ENCODE data around the gene PPIP5K1.

The PPIP5K1 gene

GRCh38 chr15:43527016-43527801 is 62.8 kb downstream of the PPIP5K1 start:
- no peak overlapping the region for H3K9ac ChIP-seq (ENCODE audit: low read depth, low read length)
- no peaks in the 10 kb centered on the region for H3K9me3 ChIP-seq (ENCODE audit: control insufficient read depth, insufficient read depth, low read length)
- H3K4me1 ChIP-seq (ENCODE audit: control insufficient read depth, insufficient read depth, low read length) = peaks cover 19% of the 10 kb centered on the region
- no peak overlapping the region for H3K27ac ChIP-seq (ENCODE audit: low read depth, low read length)
- H3K36me3 ChIP-seq (ENCODE audit: control insufficient read depth, insufficient read depth, low read length) = no peaks in the 10 kb centered on the region
- H3K4me3 ChIP-seq (ENCODE audit: low read depth, low read length) = no peak overlapping the region
- no peaks in the 10 kb centered on the region for H3K27me3 ChIP-seq (ENCODE audit: control insufficient read depth, insufficient read depth, low read length)

GRCh38 chr15:43526261-43526930 is 63.6 kb downstream of the PPIP5K1 start:
- Histone ChIP-seq H3K9ac (ENCODE audit: low read depth, low read length) (no peak overlapping the region), H3K4me3 (ENCODE audit: low read depth, low read length) (no peak overlapping the region), H3K4me1 (ENCODE audit: control insufficient read depth, insufficient read depth, low read length) (peaks cover 13% of the 10 kb centered on the region), H3K9me3 (ENCODE audit: control insufficient read depth, insufficient read depth, low read length) (no peaks in the 10 kb centered on the region), H3K27ac (ENCODE audit: low read depth, low read length) (no peak overlapping the region), H3K36me3 (ENCODE audit: control insufficient read depth, insufficient read depth, low read length) (no peaks in the 10 kb centered on the region), H3K27me3 (ENCODE audit: control insufficient read depth, insufficient read depth, low read length) (no peaks in the 10 kb centered on the region)

- Histone ChIP-seq H3K9me3 (ENCODE audit: control insufficient read depth, insufficient read depth, low read length) (no peaks in the 10 kb centered on the region), H3K4me1 (ENCODE audit: control insufficient read depth, insufficient read depth, low read length) (peaks cover under 1% of the 10 kb centered on the region; the same call in 1 of the 2 replicates), H3K9ac (ENCODE audit: low read depth, low read length) (no peak overlapping the region), H3K27me3 (ENCODE audit: control insufficient read depth, insufficient read depth, low read length) (peaks cover 3% of the 10 kb centered on the region; the same call in 1 of the 2 replicates), H3K4me3 (ENCODE audit: low read depth, low read length) (no peak overlapping the region), H3K27ac (ENCODE audit: low read depth, low read length) (no peak overlapping the region), H3K36me3 (ENCODE audit: control insufficient read depth, insufficient read depth, low read length) (no peaks in the 10 kb centered on the region)
These were observed 64.9 kb downstream of the PPIP5K1 start for GRCh38 chr15:43525131-43525530.

GRCh38 chr15:43524254-43524845 is 65.7 kb downstream of the PPIP5K1 start:
- Histone ChIP-seq H3K9me3 (ENCODE audit: control insufficient read depth, insufficient read depth, low read length) (no peaks in the 10 kb centered on the region), H3K27ac (ENCODE audit: low read depth, low read length) (no peak overlapping the region), H3K36me3 (ENCODE audit: control insufficient read depth, insufficient read depth, low read length) (no peaks in the 10 kb centered on the region), H3K9ac (ENCODE audit: low read depth, low read length) (no peak overlapping the region), H3K27me3 (ENCODE audit: control insufficient read depth, insufficient read depth, low read length) (peaks cover 10% of the 10 kb centered on the region), H3K4me1 (ENCODE audit: control insufficient read depth, insufficient read depth, low read length) (no peaks in the 10 kb centered on the region), H3K4me3 (ENCODE audit: low read depth, low read length) (no peak overlapping the region)

GRCh38 chr15:43523646-43524045 is 66.4 kb downstream of the PPIP5K1 start:
- peaks cover 17% of the 10 kb centered on the region for H3K27me3 ChIP-seq (ENCODE audit: control insufficient read depth, insufficient read depth, low read length)

GRCh38 chr15:43522247-43522646 is 67.8 kb downstream of the PPIP5K1 start:
- H3K9ac ChIP-seq (ENCODE audit: low read depth, low read length) = no peak overlapping the region
- no peaks in the 10 kb centered on the region for H3K9me3 ChIP-seq (ENCODE audit: control insufficient read depth, insufficient read depth, low read length)
- H3K4me1 ChIP-seq (ENCODE audit: control insufficient read depth, insufficient read depth, low read length) = peaks cover 8% of the 10 kb centered on the region
- no peak overlapping the region for H3K27ac ChIP-seq (ENCODE audit: low read depth, low read length)
- peaks cover 25% of the 10 kb centered on the region for H3K27me3 ChIP-seq (ENCODE audit: control insufficient read depth, insufficient read depth, low read length)
- no peak overlapping the region for H3K4me3 ChIP-seq (ENCODE audit: low read depth, low read length)
- no peaks in the 10 kb centered on the region for H3K36me3 ChIP-seq (ENCODE audit: control insufficient read depth, insufficient read depth, low read length)

More at GRCh38 chr15:43523646-43524045, 66.4 kb downstream of the PPIP5K1 start:
- Histone ChIP-seq H3K4me1 (ENCODE audit: control insufficient read depth, insufficient read depth, low read length) (peaks cover 6% of the 10 kb centered on the region; the same call in 1 of the 2 replicates), H3K9ac (ENCODE audit: low read depth, low read length) (no peak overlapping the region), H3K4me3 (ENCODE audit: low read depth, low read length) (no peak overlapping the region), H3K36me3 (ENCODE audit: control insufficient read depth, insufficient read depth, low read length) (no peaks in the 10 kb centered on the region), H3K27ac (ENCODE audit: low read depth, low read length) (no peak overlapping the region), H3K9me3 (ENCODE audit: control insufficient read depth, insufficient read depth, low read length) (no peaks in the 10 kb centered on the region)

GRCh38 chr15:43521419-43521818 is 68.6 kb downstream of the PPIP5K1 start:
- Histone ChIP-seq H3K27ac (ENCODE audit: low read depth, low read length) (no peak overlapping the region), H3K36me3 (ENCODE audit: control insufficient read depth, insufficient read depth, low read length) (no peaks in the 10 kb centered on the region), H3K27me3 (ENCODE audit: control insufficient read depth, insufficient read depth, low read length) (peaks cover 32% of the 10 kb centered on the region), H3K4me3 (ENCODE audit: low read depth, low read length) (no peak overlapping the region), H3K4me1 (ENCODE audit: control insufficient read depth, insufficient read depth, low read length) (peaks cover 17% of the 10 kb centered on the region), H3K9ac (ENCODE audit: low read depth, low read length) (no peak overlapping the region), H3K9me3 (ENCODE audit: control insufficient read depth, insufficient read depth, low read length) (no peaks in the 10 kb centered on the region)

- H3K27ac ChIP-seq (ENCODE audit: low read depth, low read length) = no peak overlapping the region
- H3K9ac ChIP-seq (ENCODE audit: low read depth, low read length) = no peak overlapping the region
- H3K36me3 ChIP-seq (ENCODE audit: control insufficient read depth, insufficient read depth, low read length) = no peaks in the 10 kb centered on the region
- H3K4me3 ChIP-seq (ENCODE audit: low read depth, low read length) = no peak overlapping the region
- H3K4me1 ChIP-seq (ENCODE audit: control insufficient read depth, insufficient read depth, low read length) = peaks cover 22% of the 10 kb centered on the region
- H3K9me3 ChIP-seq (ENCODE audit: control insufficient read depth, insufficient read depth, low read length) = no peaks in the 10 kb centered on the region
- H3K27me3 ChIP-seq (ENCODE audit: control insufficient read depth, insufficient read depth, low read length) = peaks cover 32% of the 10 kb centered on the region
These were observed 69.9 kb downstream of the PPIP5K1 start for GRCh38 chr15:43520138-43520537.

GRCh38 chr15:43519196-43519595 is 70.8 kb downstream of the PPIP5K1 start:
- no peak overlapping the region; the same call in 1 of the 2 replicates for H3K4me3 ChIP-seq (ENCODE audit: low read depth, low read length)
- no peaks in the 10 kb centered on the region for H3K36me3 ChIP-seq (ENCODE audit: control insufficient read depth, insufficient read depth, low read length)
- no peak overlapping the region for H3K27ac ChIP-seq (ENCODE audit: low read depth, low read length)
- peaks cover 32% of the 10 kb centered on the region for H3K27me3 ChIP-seq (ENCODE audit: control insufficient read depth, insufficient read depth, low read length)
- H3K4me1 ChIP-seq (ENCODE audit: control insufficient read depth, insufficient read depth, low read length) = peaks cover 24% of the 10 kb centered on the region
- no peak overlapping the region for H3K9ac ChIP-seq (ENCODE audit: low read depth, low read length)
- H3K9me3 ChIP-seq (ENCODE audit: control insufficient read depth, insufficient read depth, low read length) = no peaks in the 10 kb centered on the region

- Histone ChIP-seq H3K9me3 (ENCODE audit: control insufficient read depth, insufficient read depth, low read length) (no peaks in the 10 kb centered on the region), H3K9ac (ENCODE audit: low read depth, low read length) (no peak overlapping the region), H3K36me3 (ENCODE audit: control insufficient read depth, insufficient read depth, low read length) (no peaks in the 10 kb centered on the region), H3K4me1 (ENCODE audit: control insufficient read depth, insufficient read depth, low read length) (peaks cover 27% of the 10 kb centered on the region), H3K4me3 (ENCODE audit: low read depth, low read length) (peak overlapping the region; percentile 69), H3K27me3 (ENCODE audit: control insufficient read depth, insufficient read depth, low read length) (peaks cover 32% of the 10 kb centered on the region), H3K27ac (ENCODE audit: low read depth, low read length) (no peak overlapping the region)
These were observed 71.7 kb downstream of the PPIP5K1 start for GRCh38 chr15:43518197-43518761.

All from HUES48 (cell line).